SU-DHL-6 (cell line): ENCODE measurements around the gene CHCHD1.
A peak's percentile ranks its signal among the peaks of the same experiment; 100 is the strongest.

Experiments used
- H2AFZ ChIP-seq: fragments of 200-600 bp; sonication (generic); 2 replicates; pipeline ENCODE4 v1.6.1; 2014; ENCODE audit warnings: low read depth, mild to moderate bottlenecking, moderate library complexity, mixed read lengths, antibody characterized with exemption, low read length; ENCODE audit not compliant: severe bottlenecking
- H3F3A ChIP-seq: fragments of 200-600 bp; shearing (Covaris generic); 2 replicates; pipeline ENCODE4 v1.6.0; 2016; ENCODE audit warnings: antibody characterized with exemption, mild to moderate bottlenecking; ENCODE audit not compliant: insufficient read depth
- H3K27ac ChIP-seq: fragments of 200-600 bp; sonication (generic); 2 replicates; pipeline ENCODE4 v1.5.1; 2016; ENCODE audit warnings: low read depth, mild to moderate bottlenecking, low read length, moderate library complexity, mixed read lengths
- H3K27me3 ChIP-seq: fragments of 200-600 bp; sonication (generic), shearing (Covaris generic); 2 replicates; pipeline ENCODE4 v1.6.0; 2014; ENCODE audit warnings: mild to moderate bottlenecking, low read length
- H3K36me3 ChIP-seq: fragments of 200-600 bp; sonication (generic); 2 replicates; pipeline ENCODE4 v1.6.1; 2014; ENCODE audit warnings: mild to moderate bottlenecking, low read length, mixed read lengths
- H3K4me2 ChIP-seq: fragments of 300-600, 200-600 bp; shearing (Covaris generic), sonication (generic); 2 replicates; pipeline ENCODE4 v1.6.0; 2014; ENCODE audit warnings: low read length, low read depth, mild to moderate bottlenecking; ENCODE audit not compliant: poor library complexity, severe bottlenecking
- H3K4me3 ChIP-seq: fragments of 200-600 bp; sonication (generic); 2 replicates; pipeline ENCODE4 v1.5.1; 2014; ENCODE audit warnings: antibody characterized with exemption, low read length, mild to moderate bottlenecking, mixed read lengths; ENCODE audit not compliant: insufficient read depth, poor library complexity, severe bottlenecking
- H3K79me2 ChIP-seq: fragments of 200-600 bp; sonication (generic); 2 replicates; pipeline ENCODE4 v1.6.1; 2014; ENCODE audit warnings: mild to moderate bottlenecking, low read length, moderate library complexity; ENCODE audit not compliant: insufficient read depth
- H3K9ac ChIP-seq: fragments of 200-600 bp; sonication (generic); 2 replicates; pipeline ENCODE4 v1.7.0; 2014; ENCODE audit warnings: mild to moderate bottlenecking, low read length
- H3K9me2 ChIP-seq: fragments of 200-600 bp; sonication (generic); replicated peaks from 2 replicates; pipeline ENCODE4 v1.6.1; 2014; ENCODE audit warnings: low read length; ENCODE audit not compliant: insufficient read depth
- H3K9me3 ChIP-seq: fragments of 200-600 bp; sonication (generic); 2 replicates; pipeline ENCODE4 v1.6.1; 2014; ENCODE audit warnings: low read length, mixed read lengths; ENCODE audit not compliant: insufficient read depth
- H4K20me1 ChIP-seq: fragments of 200-600 bp; sonication (generic); 2 replicates; pipeline ENCODE4 v1.6.1; 2014; ENCODE audit warnings: low read depth, mild to moderate bottlenecking, antibody characterized with exemption, low read length, moderate library complexity, mixed read lengths
- EZH2phosphoT487 ChIP-seq: fragments of 200-600 bp; sonication (generic), shearing (Covaris generic); conservative IDR thresholded peaks from 2 replicates; pipeline ENCODE4 v1.6.1; 2018; ENCODE audit warnings: mild to moderate bottlenecking, antibody characterized with exemption, low read length, moderate library complexity, mixed read lengths
- TF ChIP-seq, protein P1 (sequence below): fragments of 200-600 bp; sonication (generic); IDR thresholded peaks from one replicate; pipeline ENCODE4 v1.5.1; 2017; ENCODE audit warnings: antibody characterized with exemption, mild to moderate bottlenecking, low read length, moderate library complexity; ENCODE audit not compliant: insufficient read depth, poor library complexity, severe bottlenecking

CHCHD1 gene

DNA sequence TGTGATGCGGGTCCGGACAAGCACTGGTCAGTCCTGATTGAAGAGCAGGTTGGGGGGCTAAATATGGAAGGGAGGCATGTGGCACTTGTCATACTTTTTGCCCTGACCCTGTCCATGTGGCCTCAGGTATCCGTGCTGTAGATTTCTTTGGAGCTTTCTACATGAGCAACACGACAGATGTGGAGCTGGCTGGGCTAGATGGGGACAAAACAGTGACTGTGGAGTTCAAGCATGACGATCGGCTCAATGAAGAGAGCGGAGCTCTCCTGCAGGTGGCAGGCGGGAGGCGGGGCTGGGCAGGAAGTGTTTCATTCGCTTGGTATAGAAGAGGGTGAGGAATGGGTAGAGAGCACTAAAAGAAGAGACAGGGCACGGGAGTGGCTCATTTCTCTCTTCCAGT is 13.0 kb upstream of the CHCHD1 start:
- no peak overlapping the region for H3K27ac ChIP-seq
- no peaks in the 10 kb centered on the region for H3K27me3 ChIP-seq
- H3K79me2 ChIP-seq, result peaks cover 9% of the 10 kb centered on the region
- H3F3A ChIP-seq, result peaks cover 20% of the 10 kb centered on the region
- no peak overlapping the region for H3K4me2 ChIP-seq
- TF ChIP-seq, protein P1, sequence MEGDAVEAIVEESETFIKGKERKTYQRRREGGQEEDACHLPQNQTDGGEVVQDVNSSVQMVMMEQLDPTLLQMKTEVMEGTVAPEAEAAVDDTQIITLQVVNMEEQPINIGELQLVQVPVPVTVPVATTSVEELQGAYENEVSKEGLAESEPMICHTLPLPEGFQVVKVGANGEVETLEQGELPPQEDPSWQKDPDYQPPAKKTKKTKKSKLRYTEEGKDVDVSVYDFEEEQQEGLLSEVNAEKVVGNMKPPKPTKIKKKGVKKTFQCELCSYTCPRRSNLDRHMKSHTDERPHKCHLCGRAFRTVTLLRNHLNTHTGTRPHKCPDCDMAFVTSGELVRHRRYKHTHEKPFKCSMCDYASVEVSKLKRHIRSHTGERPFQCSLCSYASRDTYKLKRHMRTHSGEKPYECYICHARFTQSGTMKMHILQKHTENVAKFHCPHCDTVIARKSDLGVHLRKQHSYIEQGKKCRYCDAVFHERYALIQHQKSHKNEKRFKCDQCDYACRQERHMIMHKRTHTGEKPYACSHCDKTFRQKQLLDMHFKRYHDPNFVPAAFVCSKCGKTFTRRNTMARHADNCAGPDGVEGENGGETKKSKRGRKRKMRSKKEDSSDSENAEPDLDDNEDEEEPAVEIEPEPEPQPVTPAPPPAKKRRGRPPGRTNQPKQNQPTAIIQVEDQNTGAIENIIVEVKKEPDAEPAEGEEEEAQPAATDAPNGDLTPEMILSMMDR, result peak; percentile 47
- no peak for TF ChIP-seq EZH2phosphoT487
- no peaks in the 10 kb centered on the region for H3K36me3 ChIP-seq
- no peak overlapping the region for H3K4me3 ChIP-seq
- no peaks in the 10 kb centered on the region for H4K20me1 ChIP-seq
- H2AFZ ChIP-seq, result no peak overlapping the region
- H3K9me3 ChIP-seq, result no peaks in the 10 kb centered on the region
- H3K9ac ChIP-seq, result no peak overlapping the region
- no peaks in the 10 kb centered on the region for H3K9me2 ChIP-seq

DNA sequence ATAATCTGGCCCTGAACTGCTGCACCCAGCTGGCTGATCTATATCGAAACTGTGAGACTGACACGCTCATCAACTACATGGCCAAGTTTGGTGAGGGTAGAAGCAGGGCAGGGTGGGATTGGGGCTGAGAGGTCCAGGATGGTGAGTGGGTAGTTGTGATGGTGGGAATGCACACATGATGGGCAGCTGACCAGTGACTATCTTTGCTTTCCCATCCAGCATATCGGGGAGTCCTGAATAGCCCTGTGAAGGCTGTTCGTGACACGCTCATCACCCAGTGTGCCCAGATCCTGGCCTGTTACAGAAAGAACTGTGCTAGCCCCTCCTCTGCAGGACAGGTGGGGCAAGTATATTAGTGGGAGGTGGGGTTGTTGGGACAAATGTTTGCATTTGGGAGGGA is 12.5 kb upstream of the CHCHD1 start:
- no peaks in the 10 kb centered on the region for H3K36me3 ChIP-seq
- H3K27ac ChIP-seq, result no peak overlapping the region
- no peaks in the 10 kb centered on the region for H3K9me3 ChIP-seq
- no peak overlapping the region for H2AFZ ChIP-seq
- H3K4me2 ChIP-seq, result no peak overlapping the region
- TF ChIP-seq, protein P1, result no peak
- TF ChIP-seq EZH2phosphoT487, result no peak
- H4K20me1 ChIP-seq, result 0 out of 2 replicates have a peak, but pooled peaks cover under 1% of the 10 kb centered on the region
- H3K79me2 ChIP-seq, result peaks cover 14% of the 10 kb centered on the region
- no peak overlapping the region for H3K4me3 ChIP-seq
- H3K27me3 ChIP-seq, result no peaks in the 10 kb centered on the region
- peaks cover 26% of the 10 kb centered on the region for H3F3A ChIP-seq
- H3K9me2 ChIP-seq, result no peaks in the 10 kb centered on the region
- no peak overlapping the region for H3K9ac ChIP-seq

DNA sequence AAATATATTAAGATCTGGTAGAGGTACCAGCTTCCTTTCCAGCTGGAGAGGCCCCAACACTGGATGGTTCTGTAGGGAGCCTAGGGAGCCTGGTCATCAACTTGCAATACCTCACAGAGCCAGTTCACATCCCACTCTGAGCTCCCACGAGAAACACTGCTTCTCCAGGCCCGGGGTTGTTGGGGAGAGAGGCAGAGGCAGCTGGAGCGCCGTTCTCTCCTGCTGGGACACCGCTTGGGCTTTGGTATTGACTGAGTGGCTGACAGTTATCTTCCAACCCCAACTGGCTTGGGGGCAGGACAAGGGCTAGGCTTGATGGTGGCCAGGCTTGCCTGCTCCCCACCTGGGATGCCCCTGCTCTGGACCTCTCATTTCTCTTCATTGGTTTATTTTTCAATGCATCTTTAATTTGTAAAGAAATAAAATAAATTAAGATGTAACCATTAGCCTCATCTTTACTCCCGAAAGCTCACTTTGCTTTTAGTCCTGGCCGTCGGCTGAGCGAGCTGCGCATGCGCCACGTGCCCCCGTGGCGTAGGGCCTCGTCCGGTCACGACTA is 10.0 kb upstream of the CHCHD1 start:
- peaks cover 11% of the 10 kb centered on the region for H3K36me3 ChIP-seq
- peak overlapping the region; percentile 81 for H3K9ac ChIP-seq
- peaks cover 29% of the 10 kb centered on the region for H3F3A ChIP-seq
- H3K9me2 ChIP-seq, result no peaks in the 10 kb centered on the region
- TF ChIP-seq EZH2phosphoT487, result no peak
- TF ChIP-seq, protein P1, result no peak
- H3K9me3 ChIP-seq, result no peaks in the 10 kb centered on the region
- H3K4me3 ChIP-seq, result peak overlapping the region; percentile 67
- H3K79me2 ChIP-seq, result peaks cover 34% of the 10 kb centered on the region
- H3K27me3 ChIP-seq, result no peaks in the 10 kb centered on the region
- peak overlapping the region; percentile 84 for H3K4me2 ChIP-seq
- H3K27ac ChIP-seq, result peak overlapping the region; percentile 83
- H4K20me1 ChIP-seq, result 0 out of 2 replicates have a peak, but pooled peaks cover 9% of the 10 kb centered on the region
- H2AFZ ChIP-seq, result peak overlapping the region; percentile 80
